AG09309 (cell line): ENCODE measurements around the gene IGFBP2.

ENCODE experiments used
- DNase-seq: peaks from one replicate; pipeline ENCODE4 v3.0.0-alpha.2; 2010; ENCODE audit warnings: low read depth
- H3K4me3 ChIP-seq: 2 replicates; pipeline ENCODE4 v1.5.1; 2011; ENCODE audit warnings: mild to moderate bottlenecking, low read depth, low read length, moderate library complexity; ENCODE audit not compliant: control insufficient read depth
- CTCF ChIP-seq: IDR thresholded peaks from 2 replicates; pipeline ENCODE4 v1.5.1; 2011; ENCODE audit warnings: mild to moderate bottlenecking, low read depth, low read length, inconsistent platforms; ENCODE audit not compliant: insufficient read depth, control insufficient read depth; ENCODE audit errors: missing control alignments

Gene IGFBP2

GRCh38 chr2:216700781-216701180 lies 67.6 kb downstream of the IGFBP2 start:
- no peak for TF ChIP-seq CTCF
- DNase-seq: no peak
- no peak overlapping the region for H3K4me3 ChIP-seq

- no peak overlapping the region for H3K4me3 ChIP-seq
- no peak for DNase-seq
- TF ChIP-seq CTCF: no peak
These were observed 68.3 kb downstream of the IGFBP2 start for GRCh38 chr2:216701544-216701943.

- no peak for DNase-seq
- no peak for TF ChIP-seq CTCF
- H3K4me3 ChIP-seq: no peak overlapping the region
These were observed 69.5 kb downstream of the IGFBP2 start for GRCh38 chr2:216702756-216703155.

GRCh38 chr2:216710551-216711301 lies 77.5 kb downstream of the IGFBP2 start:
- no peak for DNase-seq
- H3K4me3 ChIP-seq: no peak overlapping the region
- TF ChIP-seq CTCF: no peak

GRCh38 chr2:216711348-216711747 lies 78.1 kb downstream of the IGFBP2 start:
- no peak overlapping the region for H3K4me3 ChIP-seq
- no peak for TF ChIP-seq CTCF
- DNase-seq: no peak

GRCh38 chr2:216713691-216714336 lies 80.6 kb downstream of the IGFBP2 start:
- no peak for TF ChIP-seq CTCF
- DNase-seq: peak; percentile 74
- no peak overlapping the region for H3K4me3 ChIP-seq
